Hematopoietic multipotent progenitor cell treated with erythropoietin and hydrocortisone succinate and interleukin-3 and kit ligand, for 4 days (in vitro differentiated cells): ENCODE measurements around the gene POPDC2.
"Not testable (repeated sequence)": the region's sequence is repeated elsewhere in the genome, so short reads cannot be mapped to it uniquely, and the experiment has no call there.

ENCODE experiments used
- DNase-seq: peaks from one replicate; pipeline ENCODE4 v3.0.0-alpha.2; 2015

The POPDC2 gene

GRCh38 chr3:119611664-119612063 lies 48.7 kb downstream of the POPDC2 start:
- no peak for DNase-seq

GRCh38 chr3:119609301-119609700 lies 51.1 kb downstream of the POPDC2 start:
- DNase-seq: no peak

GRCh38 chr3:119608405-119609000 lies 51.9 kb downstream of the POPDC2 start:
- DNase-seq: no peak

GRCh38 chr3:119604878-119605277 lies 55.5 kb downstream of the POPDC2 start:
- no peak for DNase-seq

- DNase-seq: no peak
Measured at GRCh38 chr3:119602676-119603075, 57.7 kb downstream of the POPDC2 start.

GRCh38 chr3:119601154-119601553 lies 59.2 kb downstream of the POPDC2 start:
- DNase-seq: no peak

- peak; percentile 64 for DNase-seq
Measured at GRCh38 chr3:119600732-119601131, 59.7 kb downstream of the POPDC2 start.

GRCh38 chr3:119599558-119600174 lies 60.7 kb downstream of the POPDC2 start:
- no peak for DNase-seq

GRCh38 chr3:119598410-119599098 lies 61.8 kb downstream of the POPDC2 start:
- no peak for DNase-seq

- no peak for DNase-seq
Measured at GRCh38 chr3:119597548-119598288, 62.7 kb downstream of the POPDC2 start, which contains the start of gene PLA1A. PLA1A (plus strand) TSS chr3:119597885; CDS start chr3:119597914, 29 bp downstream.

GRCh38 chr3:119596398-119596797 lies 64.0 kb downstream of the POPDC2 start:
- DNase-seq: peak; percentile 31

- DNase-seq: peak; percentile 29
Measured at GRCh38 chr3:119595639-119596334, 64.6 kb downstream of the POPDC2 start.

GRCh38 chr3:119594929-119595328 lies 65.5 kb downstream of the POPDC2 start:
- not testable (repeated sequence) for DNase-seq

- no peak for DNase-seq
Measured at GRCh38 chr3:119594066-119594465, 66.3 kb downstream of the POPDC2 start.

GRCh38 chr3:119592861-119593260 lies 67.5 kb downstream of the POPDC2 start:
- no peak for DNase-seq
